PC-9 (cell line): ENCODE results near the gene ARHGDIB.

ENCODE experiments used
- EZH2 ChIP-seq: fragments of 200-600 bp; sonication (generic); IDR thresholded peaks from 2 replicates; pipeline ENCODE4 v1.8.0; 2017; ENCODE audit warnings: antibody characterized with exemption, low read depth
- TF ChIP-seq, protein P1 (sequence below): fragments of 200-600 bp; sonication (generic); conservative IDR thresholded peaks from 2 replicates; pipeline ENCODE4 v1.6.1; 2017; ENCODE audit warnings: mixed run types, antibody characterized with exemption, mild to moderate bottlenecking, moderate library complexity

DNA sequence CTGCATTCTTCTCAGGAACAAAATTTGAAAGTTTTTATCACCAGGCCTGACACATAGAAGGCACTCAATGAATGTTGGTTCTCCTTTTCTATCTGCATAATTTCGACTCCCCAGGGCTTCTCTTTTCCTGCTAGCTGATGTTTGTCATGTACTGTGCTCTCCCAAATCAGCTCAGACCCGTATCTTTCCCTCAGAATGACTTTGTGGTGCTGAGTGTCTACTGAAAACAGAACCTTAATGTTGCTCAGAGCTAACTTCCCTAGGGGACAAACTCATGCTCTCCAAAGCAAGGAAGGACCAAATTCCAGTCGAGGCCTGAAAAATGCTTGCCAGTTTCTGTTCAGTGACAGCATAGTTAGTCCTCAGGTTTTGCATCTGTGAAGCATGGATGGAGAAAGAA is 1.9 kb downstream of the ARHGDIB start:
- TF ChIP-seq, protein P1, sequence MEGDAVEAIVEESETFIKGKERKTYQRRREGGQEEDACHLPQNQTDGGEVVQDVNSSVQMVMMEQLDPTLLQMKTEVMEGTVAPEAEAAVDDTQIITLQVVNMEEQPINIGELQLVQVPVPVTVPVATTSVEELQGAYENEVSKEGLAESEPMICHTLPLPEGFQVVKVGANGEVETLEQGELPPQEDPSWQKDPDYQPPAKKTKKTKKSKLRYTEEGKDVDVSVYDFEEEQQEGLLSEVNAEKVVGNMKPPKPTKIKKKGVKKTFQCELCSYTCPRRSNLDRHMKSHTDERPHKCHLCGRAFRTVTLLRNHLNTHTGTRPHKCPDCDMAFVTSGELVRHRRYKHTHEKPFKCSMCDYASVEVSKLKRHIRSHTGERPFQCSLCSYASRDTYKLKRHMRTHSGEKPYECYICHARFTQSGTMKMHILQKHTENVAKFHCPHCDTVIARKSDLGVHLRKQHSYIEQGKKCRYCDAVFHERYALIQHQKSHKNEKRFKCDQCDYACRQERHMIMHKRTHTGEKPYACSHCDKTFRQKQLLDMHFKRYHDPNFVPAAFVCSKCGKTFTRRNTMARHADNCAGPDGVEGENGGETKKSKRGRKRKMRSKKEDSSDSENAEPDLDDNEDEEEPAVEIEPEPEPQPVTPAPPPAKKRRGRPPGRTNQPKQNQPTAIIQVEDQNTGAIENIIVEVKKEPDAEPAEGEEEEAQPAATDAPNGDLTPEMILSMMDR: no peak
- TF ChIP-seq EZH2: no peak
